SK-N-SH (cell line): ENCODE measurements around the gene DIS3L. TPM values are rescaled to one million over a fixed set of nuclear protein-coding genes. Genes with fewer than 3 reads are reported as not detected.
A peak's percentile ranks its signal among the peaks of the same experiment; 100 is the strongest.
"Not testable (repeated sequence)": the region's sequence is repeated elsewhere in the genome, so short reads cannot be mapped to it uniquely, and the experiment has no call there.

Source experiments
- CTCF ChIA-PET: fragments of 300-600, 350-600 bp; formaldehyde crosslinking; extraction: SDS; loops from one replicate; lab custom pipeline; 2021; lab: Yijun Ruan, JAX
- POLR2A ChIA-PET: fragments of 350-600 bp; sonication (Branson Sonifier 250); formaldehyde crosslinking; extraction: SDS; loops from one replicate; lab custom pipeline; 2020; ENCODE audit warnings: antibody characterized with exemption, inconsistent platforms; lab: Yijun Ruan, JAX
- DNase-seq: peaks from one replicate; pipeline ENCODE4 v3.0.0; 2012
- H2AFZ ChIP-seq: fragments of 200-600 bp; sonication (generic); 2 replicates; pipeline ENCODE4 v1.8.1; 2016; ENCODE audit warnings: antibody characterized with exemption, mild to moderate bottlenecking, low read depth
- H3F3A ChIP-seq: fragments of 200-600 bp; sonication (generic); replicated peaks from 2 replicates; pipeline ENCODE3; 2016; ENCODE audit warnings: antibody characterized with exemption, mild to moderate bottlenecking; ENCODE audit not compliant: insufficient read depth
- H3K27ac ChIP-seq, 2 experiments: fragments of 200-500 bp in 1 of 2; fragments of 200-600 bp in 1 of 2; sonication (Bioruptor generic) in 1 of 2; sonication (generic), shearing (Covaris generic) in 1 of 2; 2 replicates each; pipeline versions ENCODE4 v1.5.1 to v1.6.1; 2014 to 2016; ENCODE audit warnings: low read depth in 2 of 2, inconsistent platforms in 1 of 2, low read length in 1 of 2, mild to moderate bottlenecking in 1 of 2, mixed read lengths in 1 of 2
- H3K27me3 ChIP-seq: fragments of 200-600 bp; sonication (generic), shearing (Covaris generic); 2 replicates; pipeline ENCODE4 v1.6.1; 2016; ENCODE audit warnings: mixed run types; ENCODE audit not compliant: insufficient read depth
- H3K36me3 ChIP-seq, 2 experiments: fragments of 200-500 bp in 1 of 2; fragments of 200-600 bp in 1 of 2; sonication (Bioruptor generic) in 1 of 2; sonication (generic) in 1 of 2; replicated peaks in 1 of 2; 2 replicates each; pipeline versions ENCODE3 to v1.5.1; 2014 to 2016; ENCODE audit warnings: low read length in 1 of 2, mild to moderate bottlenecking in 1 of 2; ENCODE audit not compliant: insufficient read depth in 2 of 2, control insufficient read depth in 1 of 2
- H3K4me1 ChIP-seq, 2 experiments: fragments of 200-500 bp in 1 of 2; fragments of 200-600 bp in 1 of 2; sonication (Bioruptor generic) in 1 of 2; sonication (generic), shearing (Covaris generic) in 1 of 2; 2 replicates each; pipeline versions ENCODE4 v1.5.1 to v1.6.1; 2014 to 2016; ENCODE audit warnings: low read depth in 1 of 2, low read length in 1 of 2, mixed run types in 1 of 2; ENCODE audit not compliant: insufficient read depth in 2 of 2, control insufficient read depth in 1 of 2
- H3K4me2 ChIP-seq: fragments of 200-600 bp; sonication (generic), shearing (Covaris generic); 2 replicates; pipeline ENCODE4 v1.6.1; 2017; ENCODE audit warnings: mixed run types
- H3K4me3 ChIP-seq, 2 experiments: fragments of 200-500 bp in 1 of 2; fragments of 200-600 bp in 1 of 2; sonication (Bioruptor generic) in 1 of 2; sonication (generic), shearing (Covaris generic) in 1 of 2; 2 replicates each; pipeline versions ENCODE4 v1.5.1 to v1.8.1; 2014 to 2016; ENCODE audit warnings: low read depth in 2 of 2, inconsistent platforms in 1 of 2, low read length in 1 of 2, mild to moderate bottlenecking in 1 of 2, mixed read lengths in 1 of 2, moderate library complexity in 1 of 2
- H3K79me2 ChIP-seq: fragments of 200-600 bp; sonication (generic); 2 replicates; pipeline ENCODE4 v1.8.1; 2017; ENCODE audit warnings: mild to moderate bottlenecking; ENCODE audit not compliant: insufficient read depth
- H3K9ac ChIP-seq: fragments of 200-600 bp; sonication (generic); 2 replicates; pipeline ENCODE4 v1.6.1; 2017; ENCODE audit warnings: mixed run types
- H3K9me2 ChIP-seq: fragments of 200-600 bp; sonication (generic); 2 replicates; pipeline ENCODE4 v1.6.1; 2017; ENCODE audit warnings: mixed run types
- H3K9me3 ChIP-seq: fragments of 200-600 bp; sonication (generic); 2 replicates; pipeline ENCODE4 v1.6.1; 2017; ENCODE audit warnings: mixed run types, mild to moderate bottlenecking, moderate library complexity
- H4K20me1 ChIP-seq: fragments of 200-600 bp; sonication (generic); 2 replicates; pipeline ENCODE4 v1.6.1; 2017; ENCODE audit warnings: mild to moderate bottlenecking, mixed run types; ENCODE audit not compliant: insufficient read depth
- EP300 ChIP-seq, 2 experiments: IDR thresholded peaks; 2 replicates each; pipeline versions ENCODE4 v1.4.0 to v1.6.1; 2012; ENCODE audit warnings: borderline replicate concordance in 1 of 2, low read depth in 1 of 2, low read length in 1 of 2
- EZH2phosphoT487 ChIP-seq: fragments of 200-600 bp; sonication (generic); IDR thresholded peaks from 2 replicates; pipeline ENCODE4 v1.6.1; 2017; ENCODE audit warnings: low read depth, mixed run types, mild to moderate bottlenecking, antibody characterized with exemption, moderate library complexity, borderline replicate concordance
- MAX ChIP-seq: IDR thresholded peaks from 2 replicates; pipeline ENCODE4 v1.4.0; 2012; ENCODE audit warnings: low read depth
- MEF2A ChIP-seq: IDR thresholded peaks from 2 replicates; pipeline ENCODE4 v1.4.0; 2012; ENCODE audit warnings: low read depth, borderline replicate concordance
- MXI1 ChIP-seq: IDR thresholded peaks from 2 replicates; pipeline ENCODE4 v1.6.1; 2012; ENCODE audit warnings: mild to moderate bottlenecking, low read depth, low read length, improper control_type of control experiment
- NFIC ChIP-seq: IDR thresholded peaks from 2 replicates; pipeline ENCODE4 v1.4.0; 2012; ENCODE audit warnings: borderline replicate concordance
- NRF1 ChIP-seq: IDR thresholded peaks from 2 replicates; pipeline ENCODE4 v1.6.1; 2012; ENCODE audit warnings: low read depth, mild to moderate bottlenecking, low read length
- POLR2AphosphoS5 ChIP-seq: IDR thresholded peaks from 2 replicates; pipeline ENCODE4 v1.6.1; 2012; ENCODE audit warnings: low read depth, low read length
- RCOR1 ChIP-seq: fragments of 150-350 bp; IDR thresholded peaks from 2 replicates; pipeline ENCODE4 v1.6.1; 2017; ENCODE audit warnings: antibody characterized with exemption, low read length
- REST ChIP-seq: IDR thresholded peaks from 2 replicates; pipeline ENCODE4 v1.6.1; 2012; ENCODE audit warnings: mild to moderate bottlenecking, low read depth, low read length, moderate library complexity
- RFX5 ChIP-seq: IDR thresholded peaks from 2 replicates; pipeline ENCODE4 v1.6.1; 2012; ENCODE audit warnings: mild to moderate bottlenecking, improper control_type of control experiment, low read length
- TAF1 ChIP-seq: IDR thresholded peaks from 2 replicates; pipeline ENCODE4 v1.6.1; 2012; ENCODE audit warnings: low read depth, mild to moderate bottlenecking, low read length, moderate library complexity, borderline replicate concordance
- YY1 ChIP-seq: IDR thresholded peaks from 2 replicates; pipeline ENCODE4 v1.4.0; 2012; ENCODE audit warnings: low read depth, mild to moderate bottlenecking
- WGBS: methylation state at CpG from one replicate; pipeline ENCODE4 v1.1.6; 2017; ENCODE audit warnings: low lambda C conversion rate; 5-methylcytosine and 5-hydroxymethylcytosine counted together
- polyA plus RNA-seq, 3 experiments: library from polyadenylated mRNA; depleted of rRNA; stranded (reverse); fragments of >200 nt; gene quantifications; 2 replicates each; pipeline ENCODE4 v1.2.3, GENCODE V29; 2012

Gene DIS3L
- 11.5 and 14.9 TPM in 2 replicates for polyA plus RNA-seq (2012; rRNA removed)
- 14.2 and 15.7 TPM in 2 replicates for polyA plus RNA-seq (2012; cell fraction: cytosol; rRNA removed)
- 11.0 and 18.3 TPM in 2 replicates for polyA plus RNA-seq (2012; cell fraction: nucleus; rRNA removed)

GRCh38 chr15:66293419-66294156 is at the start of gene DIS3L:
DIS3L (plus strand) TSS chr15:66293568; CDS start chr15:66293597, 29 bp downstream.
- Histone ChIP-seq H4K20me1 (no peaks in the 10 kb centered on the region), H3K27ac (peak within 1 kb of the TSS; percentile 75 to 88), H3K9ac (peak within 1 kb of the TSS; percentile 82), H3F3A (peaks cover 26% of the 10 kb centered on the region), H3K4me3 (peak within 1 kb of the TSS; percentile 66 to 80), H3K79me2 (peaks cover 21% of the 10 kb centered on the region), H3K9me3 (no peaks in the 10 kb centered on the region), H3K4me1 (peaks cover 24 to 26% of the 10 kb centered on the region in 2 experiments; a peak in 3 of 4 replicates), H2AFZ (peak within 1 kb of the TSS; percentile 99), H3K9me2 (no peaks in the 10 kb centered on the region), H3K4me2 (peak within 1 kb of the TSS; percentile 95), H3K27me3 (no peaks in the 10 kb centered on the region), H3K36me3 (peaks cover 0 to 7% of the 10 kb centered on the region in 2 experiments)
- TF ChIP-seq YY1 (peak; percentile 54; the same call in 1 of the 2 replicates), MXI1 (peak; percentile 66), POLR2AphosphoS5 (peak; percentile 34; the same call in 1 of the 2 replicates), TAF1 (0 out of 2 replicates have a peak, but pooled peaks have one; percentile 53), EP300 (IDR thresholded peaks at IDR 0.05; ENCODE audit: borderline replicate concordance in 1 of 2, low read depth in 1 of 2, low read length in 1 of 2) (no peak), RCOR1 (no peak), MAX (peak; percentile 54)
- 5% methylated on average over 3 of the region's 92 CpGs for WGBS
- CTCF ChIA-PET = interaction anchor here (0.9 to 3.0 kb wide), 6 partner anchors 13 to 378 kb away, joined by 3 to 12 read pairs (median 4); partner anchors contain the start of gene SNAPC5
- POLR2A ChIA-PET = interaction anchor here (0.7 to 1.3 kb wide), 2 partner anchors 11 to 93 kb away, joined by 3 read pairs; partner anchors contain the start of gene MAP2K1
- DNase-seq = peak; percentile 91

GRCh38 chr15:66245832-66246231 is 47.5 kb upstream of the DIS3L start:
- H3K4me2 ChIP-seq, H3K79me2 ChIP-seq, H3K27ac ChIP-seq, H3K9ac ChIP-seq, CTCF ChIA-PET, DNase-seq, POLR2A ChIA-PET, H4K20me1 ChIP-seq, H2AFZ ChIP-seq, H3K9me2 ChIP-seq, H3K4me3 ChIP-seq, H3K4me1 ChIP-seq, H3F3A ChIP-seq, H3K9me3 ChIP-seq, H3K36me3 ChIP-seq: not testable (repeated sequence)
- H3K27me3 ChIP-seq = peaks cover 21% of the 10 kb centered on the region; the same call in 1 of the 2 replicates
- 42% methylated on average over 5 of the region's 5 CpGs for WGBS

GRCh38 chr15:66246937-66247336 is 46.4 kb upstream of the DIS3L start:
- no peak overlapping the region for H3K4me3 ChIP-seq
- no peak overlapping the region for H3K4me2 ChIP-seq
- H3K79me2 ChIP-seq = no peaks in the 10 kb centered on the region
- no peaks in the 10 kb centered on the region for H4K20me1 ChIP-seq
- 31% methylated on average over 1 of the region's 1 CpG for WGBS
- POLR2A ChIA-PET = no interaction called here
- no peak overlapping the region for H3K9ac ChIP-seq
- H3K9me3 ChIP-seq = no peaks in the 10 kb centered on the region
- peaks cover 31% of the 10 kb centered on the region; the same call in 1 of the 2 replicates for H3K27me3 ChIP-seq
- no peaks in the 10 kb centered on the region for H3K9me2 ChIP-seq
- no peaks in the 10 kb centered on the region for H3F3A ChIP-seq
- CTCF ChIA-PET = no interaction called here
- TF ChIP-seq RCOR1 = no peak
- TF ChIP-seq NRF1 = no peak
- no peak for TF ChIP-seq MAX
- no peak for TF ChIP-seq RFX5
- no peak for TF ChIP-seq YY1
- no peak for TF ChIP-seq NFIC
- TF ChIP-seq MXI1 = no peak
- TF ChIP-seq MEF2A = no peak
- no peak for TF ChIP-seq REST
- TF ChIP-seq EZH2phosphoT487 = no peak
- no peak overlapping the region for H2AFZ ChIP-seq
- peaks cover 0 to 2% of the 10 kb centered on the region in 2 experiments; a peak in 1 of 4 replicates for H3K4me1 ChIP-seq
- no peaks in the 10 kb centered on the region for H3K36me3 ChIP-seq
- no peak overlapping the region for H3K27ac ChIP-seq
- DNase-seq = no peak
